HUES64 (cell line): ENCODE data around the gene KCNJ18.
"Not testable (repeated sequence)": the region's sequence is repeated elsewhere in the genome, so short reads cannot be mapped to it uniquely, and the experiment has no call there.

Source experiments
- H3K27ac ChIP-seq: 2 replicates; pipeline ENCODE4 v1.7.0; 2013; ENCODE audit warnings: low read depth, low read length, inconsistent platforms
- H3K27me3 ChIP-seq: 2 replicates; pipeline ENCODE4 v1.6.1; 2013; ENCODE audit warnings: mild to moderate bottlenecking, low read length; ENCODE audit not compliant: insufficient read depth
- H3K36me3 ChIP-seq: 2 replicates; pipeline ENCODE4 v1.6.1; 2013; ENCODE audit warnings: mild to moderate bottlenecking, low read length; ENCODE audit not compliant: insufficient read depth
- H3K4me1 ChIP-seq: 2 replicates; pipeline ENCODE4 v1.6.1; 2013; ENCODE audit warnings: mild to moderate bottlenecking, low read length, moderate library complexity; ENCODE audit not compliant: insufficient read depth
- H3K4me3 ChIP-seq: 2 replicates; pipeline ENCODE4 v1.5.1; 2013; ENCODE audit warnings: mild to moderate bottlenecking, low read length, moderate library complexity
- H3K9ac ChIP-seq: 2 replicates; pipeline ENCODE4 v1.6.1; 2013; ENCODE audit warnings: mild to moderate bottlenecking, low read depth, low read length
- H3K9me3 ChIP-seq: 2 replicates; pipeline ENCODE4 v1.6.1; 2013; ENCODE audit warnings: low read depth, low read length; ENCODE audit not compliant: insufficient read depth
- WGBS: fragments of 150-250, 120-280 bp; methylation state at CpG from one replicate; pipeline ENCODE4 v1.1.7; 2013; ENCODE audit warnings: missing lambda C conversion rate; 5-methylcytosine and 5-hydroxymethylcytosine counted together

The KCNJ18 gene

GRCh38 chr17:21680850-21681351 lies 11.4 kb upstream of the KCNJ18 start:
- not testable (repeated sequence) for H3K27ac ChIP-seq, H3K4me1 ChIP-seq, H3K36me3 ChIP-seq, H3K4me3 ChIP-seq, H3K9ac ChIP-seq, H3K27me3 ChIP-seq
- WGBS: 91% methylated on average over 42 of the region's 42 CpGs
- peaks cover 30% of the 10 kb centered on the region for H3K9me3 ChIP-seq

DNA sequence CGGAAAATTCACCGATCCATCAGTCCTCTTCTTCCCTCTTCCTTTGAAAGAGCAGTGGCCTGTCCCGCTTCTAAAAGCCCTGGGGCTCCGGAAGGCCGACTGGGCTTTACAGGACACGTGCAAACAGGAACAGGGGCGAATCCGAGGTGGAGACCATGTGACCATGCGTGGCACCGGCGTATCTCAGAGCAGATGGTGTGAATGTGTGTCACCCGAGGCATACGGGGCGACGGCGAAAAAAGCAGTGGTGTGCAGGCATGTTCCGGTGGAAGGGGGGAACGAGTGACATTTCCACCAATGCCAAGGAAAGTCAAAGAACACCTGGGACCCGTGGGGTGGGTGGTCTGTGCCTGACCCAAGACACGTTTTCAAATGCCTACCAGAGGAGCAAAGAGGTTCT lies 10.7 kb upstream of the KCNJ18 start:
- H3K4me1 ChIP-seq, H3K27me3 ChIP-seq, H3K4me3 ChIP-seq, H3K9ac ChIP-seq, H3K27ac ChIP-seq, H3K36me3 ChIP-seq: not testable (repeated sequence)
- 84% methylated on average over 19 of the region's 20 CpGs for WGBS
- peaks cover 29% of the 10 kb centered on the region for H3K9me3 ChIP-seq

- not testable (repeated sequence) for H3K36me3 ChIP-seq, H3K9ac ChIP-seq, H3K4me3 ChIP-seq, H3K27ac ChIP-seq, H3K27me3 ChIP-seq, H3K4me1 ChIP-seq
- peaks cover 31% of the 10 kb centered on the region for H3K9me3 ChIP-seq
- 94% methylated on average over 35 of the region's 36 CpGs for WGBS
Observed at GRCh38 chr17:21682130-21682529, 10.2 kb upstream of the KCNJ18 start.

GRCh38 chr17:21683142-21683712 lies 9.1 kb upstream of the KCNJ18 start:
- not testable (repeated sequence) for H3K4me1 ChIP-seq, H3K27ac ChIP-seq, H3K36me3 ChIP-seq, H3K4me3 ChIP-seq, H3K27me3 ChIP-seq, H3K9ac ChIP-seq
- 96% methylated on average over 33 of the region's 46 CpGs for WGBS
- H3K9me3 ChIP-seq: peaks cover 27% of the 10 kb centered on the region

GRCh38 chr17:21683897-21684296 lies 8.4 kb upstream of the KCNJ18 start:
- H3K9ac ChIP-seq, H3K4me3 ChIP-seq, H3K27me3 ChIP-seq, H3K4me1 ChIP-seq, H3K27ac ChIP-seq, H3K36me3 ChIP-seq: not testable (repeated sequence)
- H3K9me3 ChIP-seq: peaks cover 30% of the 10 kb centered on the region
- 87% methylated on average over 16 of the region's 18 CpGs for WGBS

GRCh38 chr17:21684384-21684783 lies 7.9 kb upstream of the KCNJ18 start:
- 92% methylated on average over 22 of the region's 33 CpGs for WGBS
- H3K9me3 ChIP-seq: peaks cover 26% of the 10 kb centered on the region
- not testable (repeated sequence) for H3K27me3 ChIP-seq, H3K27ac ChIP-seq, H3K36me3 ChIP-seq, H3K9ac ChIP-seq, H3K4me1 ChIP-seq, H3K4me3 ChIP-seq

GRCh38 chr17:21685061-21685795 lies 7.1 kb upstream of the KCNJ18 start:
- H3K36me3 ChIP-seq, H3K9ac ChIP-seq, H3K27me3 ChIP-seq, H3K4me3 ChIP-seq, H3K27ac ChIP-seq, H3K4me1 ChIP-seq: not testable (repeated sequence)
- 87% methylated on average over 42 of the region's 42 CpGs for WGBS
- peaks cover 20% of the 10 kb centered on the region for H3K9me3 ChIP-seq

GRCh38 chr17:21686165-21687015 lies 5.9 kb upstream of the KCNJ18 start:
- peaks cover 3% of the 10 kb centered on the region; the same call in 1 of the 2 replicates for H3K27me3 ChIP-seq
- no peak overlapping the region for H3K9ac ChIP-seq
- no peak overlapping the region for H3K4me3 ChIP-seq
- 73% methylated on average over 23 of the region's 23 CpGs for WGBS
- H3K27ac ChIP-seq: no peak overlapping the region
- H3K9me3 ChIP-seq: peaks cover 30% of the 10 kb centered on the region
- H3K4me1 ChIP-seq: no peaks in the 10 kb centered on the region
- no peaks in the 10 kb centered on the region for H3K36me3 ChIP-seq

- Histone ChIP-seq H3K9ac (no peak overlapping the region), H3K9me3 (peaks cover 38% of the 10 kb centered on the region), H3K36me3 (no peaks in the 10 kb centered on the region), H3K4me1 (no peaks in the 10 kb centered on the region), H3K27ac (no peak overlapping the region), H3K4me3 (no peak overlapping the region), H3K27me3 (peaks cover 3% of the 10 kb centered on the region; the same call in 1 of the 2 replicates)
- 78% methylated on average over 19 of the region's 19 CpGs for WGBS
Observed at GRCh38 chr17:21687136-21687953, 5.0 kb upstream of the KCNJ18 start.

- Histone ChIP-seq H3K36me3 (no peaks in the 10 kb centered on the region), H3K27ac (no peak overlapping the region), H3K4me3 (no peak overlapping the region), H3K9me3 (peaks cover 43% of the 10 kb centered on the region), H3K27me3 (no peaks in the 10 kb centered on the region), H3K4me1 (no peaks in the 10 kb centered on the region), H3K9ac (no peak overlapping the region)
- WGBS: 85% methylated on average over 11 of the region's 11 CpGs
Observed at GRCh38 chr17:21688293-21688949, 3.9 kb upstream of the KCNJ18 start.
